ENCODE results near the gene UNG. TPM values are rescaled to one million over a fixed set of nuclear protein-coding genes. Genes with fewer than 3 reads are reported as not detected.

Gene UNG
- total and polyA plus RNA-seq, 2 experiments from 2014 or later, result 90.5 to 209 TPM

DNA sequence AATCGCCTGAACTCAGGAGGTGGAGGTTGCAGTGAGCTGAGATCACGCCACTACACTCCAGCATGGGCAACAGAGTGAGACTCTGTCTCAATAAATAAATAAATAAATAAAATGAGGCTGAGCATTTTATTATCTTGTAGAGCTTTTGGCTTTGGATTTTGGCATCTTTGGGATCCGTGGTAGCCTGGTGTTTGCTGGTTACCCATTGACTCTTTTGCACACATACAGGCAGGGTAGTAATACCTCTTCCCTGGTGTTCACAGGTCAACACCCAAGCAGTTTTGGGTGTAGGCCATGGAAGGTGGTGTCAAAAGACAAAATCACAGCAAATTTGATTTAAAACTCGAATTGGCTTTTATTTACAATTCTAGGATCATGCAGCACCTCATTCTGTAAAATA lies 46.8 kb downstream of the UNG start:
- no peak overlapping the region for H3K27ac ChIP-seq (ENCODE audit: low read depth)

More for the DNA sequence above, 46.8 kb downstream of the UNG start:
- no peak overlapping the region for H2AFZ ChIP-seq
- no peaks in the 10 kb centered on the region for H3K9me2 ChIP-seq (ENCODE audit: insufficient read depth)
- H4K20me1 ChIP-seq (replicated peaks; ENCODE audit: insufficient read depth), result no peaks in the 10 kb centered on the region
- Mint-ChIP-seq H3K36me3 (ENCODE audit: low read depth) (no peaks in the 10 kb centered on the region), H3K4me1 (no peaks in the 10 kb centered on the region), H3K27ac (no peak overlapping the region), H3K9me3 (no peaks in the 10 kb centered on the region), H3K27me3 (ENCODE audit: insufficient read depth, low read depth, poor library complexity) (peaks cover 3% of the 10 kb centered on the region), H3K4me3 (no peak overlapping the region)
- no peak overlapping the region for H3K4me2 ChIP-seq
- no peaks in the 10 kb centered on the region for H3K4me1 ChIP-seq (ENCODE audit: insufficient read depth)
- no peaks in the 10 kb centered on the region for H3F3A ChIP-seq (replicated peaks; ENCODE audit: low read depth)
- H3K79me2 ChIP-seq (replicated peaks; ENCODE audit: insufficient read depth), result no peaks in the 10 kb centered on the region
- no peak for ATAC-seq
- no peak overlapping the region for H3K4me3 ChIP-seq
- no peaks in the 10 kb centered on the region for H3K36me3 ChIP-seq (ENCODE audit: insufficient read depth)
- DNase-seq (ENCODE audit: low spot score), result no peak
- TF ChIP-seq CREB1 (CRISPR knock-in tag; IDR thresholded peaks at IDR 0.05; ENCODE audit: low read depth) (no peak), ZNF462 (CRISPR knock-in tag; IDR thresholded peaks at IDR 0.05) (no peak), POLR2AphosphoS5 (IDR thresholded peaks at IDR 0.05; ENCODE audit: low read depth) (no peak), NANOG (IDR thresholded peaks at IDR 0.05; ENCODE audit: borderline replicate concordance) (no peak), ZNF331 (CRISPR knock-in tag; IDR thresholded peaks at IDR 0.05; ENCODE audit: low read depth) (no peak), STAT1 (IDR thresholded peaks at IDR 0.05; ENCODE audit: unreplicated experiment) (no peak), CTCF (conservative IDR thresholded peaks at IDR 0.05; ENCODE audit: low read depth in 2 of 2) (no peak), ZNF114 (CRISPR knock-in tag; IDR thresholded peaks at IDR 0.05) (no peak), JUNB (IDR thresholded peaks at IDR 0.05; ENCODE audit: unreplicated experiment) (no peak), EZH2 (IDR thresholded peaks at IDR 0.05; ENCODE audit: low read depth, unreplicated experiment) (no peak)
- TF ChIP-seq, protein P1, sequence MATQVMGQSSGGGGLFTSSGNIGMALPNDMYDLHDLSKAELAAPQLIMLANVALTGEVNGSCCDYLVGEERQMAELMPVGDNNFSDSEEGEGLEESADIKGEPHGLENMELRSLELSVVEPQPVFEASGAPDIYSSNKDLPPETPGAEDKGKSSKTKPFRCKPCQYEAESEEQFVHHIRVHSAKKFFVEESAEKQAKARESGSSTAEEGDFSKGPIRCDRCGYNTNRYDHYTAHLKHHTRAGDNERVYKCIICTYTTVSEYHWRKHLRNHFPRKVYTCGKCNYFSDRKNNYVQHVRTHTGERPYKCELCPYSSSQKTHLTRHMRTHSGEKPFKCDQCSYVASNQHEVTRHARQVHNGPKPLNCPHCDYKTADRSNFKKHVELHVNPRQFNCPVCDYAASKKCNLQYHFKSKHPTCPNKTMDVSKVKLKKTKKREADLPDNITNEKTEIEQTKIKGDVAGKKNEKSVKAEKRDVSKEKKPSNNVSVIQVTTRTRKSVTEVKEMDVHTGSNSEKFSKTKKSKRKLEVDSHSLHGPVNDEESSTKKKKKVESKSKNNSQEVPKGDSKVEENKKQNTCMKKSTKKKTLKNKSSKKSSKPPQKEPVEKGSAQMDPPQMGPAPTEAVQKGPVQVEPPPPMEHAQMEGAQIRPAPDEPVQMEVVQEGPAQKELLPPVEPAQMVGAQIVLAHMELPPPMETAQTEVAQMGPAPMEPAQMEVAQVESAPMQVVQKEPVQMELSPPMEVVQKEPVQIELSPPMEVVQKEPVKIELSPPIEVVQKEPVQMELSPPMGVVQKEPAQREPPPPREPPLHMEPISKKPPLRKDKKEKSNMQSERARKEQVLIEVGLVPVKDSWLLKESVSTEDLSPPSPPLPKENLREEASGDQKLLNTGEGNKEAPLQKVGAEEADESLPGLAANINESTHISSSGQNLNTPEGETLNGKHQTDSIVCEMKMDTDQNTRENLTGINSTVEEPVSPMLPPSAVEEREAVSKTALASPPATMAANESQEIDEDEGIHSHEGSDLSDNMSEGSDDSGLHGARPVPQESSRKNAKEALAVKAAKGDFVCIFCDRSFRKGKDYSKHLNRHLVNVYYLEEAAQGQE (IDR thresholded peaks at IDR 0.05; ENCODE audit: unreplicated experiment), result no peak
- TF ChIP-seq, protein P2, sequence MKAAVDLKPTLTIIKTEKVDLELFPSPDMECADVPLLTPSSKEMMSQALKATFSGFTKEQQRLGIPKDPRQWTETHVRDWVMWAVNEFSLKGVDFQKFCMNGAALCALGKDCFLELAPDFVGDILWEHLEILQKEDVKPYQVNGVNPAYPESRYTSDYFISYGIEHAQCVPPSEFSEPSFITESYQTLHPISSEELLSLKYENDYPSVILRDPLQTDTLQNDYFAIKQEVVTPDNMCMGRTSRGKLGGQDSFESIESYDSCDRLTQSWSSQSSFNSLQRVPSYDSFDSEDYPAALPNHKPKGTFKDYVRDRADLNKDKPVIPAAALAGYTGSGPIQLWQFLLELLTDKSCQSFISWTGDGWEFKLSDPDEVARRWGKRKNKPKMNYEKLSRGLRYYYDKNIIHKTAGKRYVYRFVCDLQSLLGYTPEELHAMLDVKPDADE (IDR thresholded peaks at IDR 0.05), result no peak
- H3K27me3 ChIP-seq (ENCODE audit: insufficient read depth), result no peaks in the 10 kb centered on the region
